GM12878 (cell line): ENCODE measurements around the gene MBNL1.

ENCODE experiments used
- CTCF ChIP-seq, 3 experiments: IDR thresholded peaks in 2 of 3; conservative IDR thresholded peaks in 1 of 3; 2 replicates each; pipeline ENCODE4 v1.5.1; 2011; ENCODE audit warnings: low read depth in 3 of 3, low read length in 3 of 3, mild to moderate bottlenecking in 3 of 3, control low read depth in 2 of 3, moderate library complexity in 2 of 3, inconsistent platforms in 1 of 3, mixed read lengths in 1 of 3; ENCODE audit not compliant: control insufficient read depth in 2 of 3, insufficient read depth in 1 of 3; ENCODE audit errors: extremely low read depth in 1 of 3
- EGR1 ChIP-seq, 2 experiments: IDR thresholded peaks; 1 replicate in 1 of 2; 2 replicates in 1 of 2; pipeline ENCODE4 v1.6.1; 2011 to 2012; ENCODE audit warnings: low read depth in 2 of 2, low read length in 2 of 2, borderline replicate concordance in 1 of 2, mild to moderate bottlenecking in 1 of 2, moderate library complexity in 1 of 2
- POLR2A ChIP-seq: IDR thresholded peaks from 2 replicates; pipeline ENCODE4 v1.6.1; 2011; ENCODE audit warnings: low read depth, mild to moderate bottlenecking, low read length
- SUPT20H ChIP-seq: IDR thresholded peaks from 2 replicates; pipeline ENCODE4 v1.6.1; 2011; ENCODE audit warnings: low read depth, mild to moderate bottlenecking, low read length, moderate library complexity, borderline replicate concordance; ENCODE audit not compliant: control insufficient read depth

DNA sequence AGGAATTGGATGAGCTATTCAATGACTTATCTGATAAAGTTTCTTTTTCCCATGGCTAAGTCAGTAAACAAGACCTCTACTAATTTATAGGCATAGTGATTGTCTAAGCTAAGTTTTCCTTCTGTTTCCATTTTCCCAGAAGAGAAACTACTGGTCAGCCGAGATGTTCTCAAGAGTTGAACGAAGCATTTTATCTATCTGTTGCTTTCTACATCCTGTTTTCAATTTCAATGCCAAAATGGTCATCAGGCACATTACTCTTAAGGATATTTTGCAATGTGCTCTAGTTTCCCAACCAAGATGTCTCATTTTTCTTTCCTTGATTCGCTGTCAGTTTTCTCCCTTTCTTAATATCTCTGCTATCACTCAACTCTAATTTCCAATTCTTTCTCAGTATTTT is 228.7 kb downstream of the MBNL1 start:
- TF ChIP-seq SUPT20H = no peak
- no peak for TF ChIP-seq EGR1 (IDR thresholded peaks at IDR 0.05; ENCODE audit: borderline replicate concordance in 1 of 2, low read depth in 2 of 2, low read length in 2 of 2)
- no peak for TF ChIP-seq CTCF (IDR thresholded peaks at IDR 0.05 in 2 of 3, conservative IDR thresholded peaks at IDR 0.05 in 1 of 3; ENCODE audit: control insufficient read depth in 2 of 3, extremely low read depth in 1 of 3, insufficient read depth in 1 of 3, low read depth in 3 of 3, low read length in 3 of 3)
- no peak for TF ChIP-seq POLR2A
